Chondrocyte (in vitro differentiated cells): Measurements from ENCODE around the gene RAB40C. TPM values are rescaled to one million over a fixed set of nuclear protein-coding genes. Genes with fewer than 3 reads are reported as not detected.

ENCODE experiments used
- DNase-seq: peaks from one replicate; pipeline ENCODE4 v3.0.0; 2021; ENCODE audit warnings: mixed read lengths, low spot score
- H3K27ac Mint-ChIP-seq: one replicate; pipeline ENCODE4 v1.8.0; 2021; ENCODE audit warnings: mild to moderate bottlenecking, moderate library complexity, mixed read lengths; ENCODE audit not compliant: unreplicated experiment
- H3K27me3 Mint-ChIP-seq: 2 replicates; pipeline ENCODE4 v1.8.0; 2021; ENCODE audit warnings: low read depth, mixed read lengths
- H3K36me3 Mint-ChIP-seq: 2 replicates; pipeline ENCODE4 v1.8.0; 2021; ENCODE audit warnings: low read depth, mixed read lengths
- H3K4me1 Mint-ChIP-seq: 2 replicates; pipeline ENCODE4 v1.8.0; 2021; ENCODE audit warnings: low read depth, mild to moderate bottlenecking, mixed read lengths
- H3K4me3 Mint-ChIP-seq: one replicate; pipeline ENCODE4 v1.8.0; 2021; ENCODE audit warnings: mild to moderate bottlenecking, moderate library complexity, mixed read lengths; ENCODE audit not compliant: unreplicated experiment
- H3K9me3 Mint-ChIP-seq: 2 replicates; pipeline ENCODE4 v1.8.0; 2021; ENCODE audit warnings: low read depth, mixed read lengths
- total RNA-seq: library from RNA; stranded (reverse); gene quantifications from 3 replicates; pipeline ENCODE4 v1.2.1, GENCODE V29; 2021
- TF ChIP-seq, protein P1 (sequence below): fragments of 200-600 bp; sonication (generic); IDR thresholded peaks from 2 replicates; pipeline ENCODE4 v1.5.0; 2021; ENCODE audit warnings: antibody characterized with exemption, mild to moderate bottlenecking, moderate library complexity

RAB40C gene
- total RNA-seq, 1 donor from 2014 or later: 19.6 TPM

DNA sequence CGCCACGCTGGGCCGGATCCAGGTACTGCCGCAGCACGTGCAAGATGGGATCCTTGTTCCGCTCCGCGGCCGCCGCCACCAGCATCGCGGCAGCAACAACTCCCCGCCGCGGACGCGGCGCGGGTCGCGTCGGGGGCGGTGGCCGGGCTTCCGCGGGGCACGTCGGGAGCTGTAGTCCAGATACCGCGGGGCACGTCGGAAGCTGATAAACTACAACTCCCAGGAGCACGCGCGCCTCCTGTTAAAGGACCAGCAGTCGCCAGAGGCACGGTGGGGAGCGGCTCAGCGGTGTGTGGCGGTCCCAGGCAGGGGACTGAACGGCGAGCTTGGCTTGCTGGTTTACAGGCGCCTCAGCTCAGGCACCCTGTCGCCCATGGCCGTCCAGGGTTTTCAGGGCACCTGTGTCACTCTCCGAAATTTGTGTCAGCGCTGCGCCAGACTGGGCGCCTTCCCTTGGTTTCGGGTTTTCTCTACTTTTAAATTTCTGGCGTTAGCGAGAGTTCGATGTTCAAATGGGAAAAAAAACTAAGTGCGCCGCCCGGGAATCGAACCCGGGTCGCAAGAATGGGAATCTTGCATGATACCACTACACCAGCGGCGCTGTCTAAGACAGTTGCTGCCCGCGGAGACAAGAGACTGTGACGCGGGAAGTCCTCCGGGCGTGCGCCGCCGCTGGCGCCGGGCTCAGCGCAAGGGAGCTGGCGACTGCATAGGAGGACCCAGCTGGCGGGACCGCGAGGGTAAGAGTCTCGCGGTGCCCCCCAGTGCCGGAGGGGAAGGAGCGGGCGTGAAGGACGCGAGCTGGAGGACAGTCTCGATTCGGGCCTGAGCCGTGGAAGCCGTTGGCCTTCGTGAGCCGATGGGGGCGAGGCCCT lies 46.6 kb downstream of the RAB40C start, which contains the start of gene METTL26:
TSS of gene METTL26 (minus strand) at position 100 of the 875 bp plus-strand sequence. CDS start at position 85, 15 bp downstream.
- TF ChIP-seq, protein P1, sequence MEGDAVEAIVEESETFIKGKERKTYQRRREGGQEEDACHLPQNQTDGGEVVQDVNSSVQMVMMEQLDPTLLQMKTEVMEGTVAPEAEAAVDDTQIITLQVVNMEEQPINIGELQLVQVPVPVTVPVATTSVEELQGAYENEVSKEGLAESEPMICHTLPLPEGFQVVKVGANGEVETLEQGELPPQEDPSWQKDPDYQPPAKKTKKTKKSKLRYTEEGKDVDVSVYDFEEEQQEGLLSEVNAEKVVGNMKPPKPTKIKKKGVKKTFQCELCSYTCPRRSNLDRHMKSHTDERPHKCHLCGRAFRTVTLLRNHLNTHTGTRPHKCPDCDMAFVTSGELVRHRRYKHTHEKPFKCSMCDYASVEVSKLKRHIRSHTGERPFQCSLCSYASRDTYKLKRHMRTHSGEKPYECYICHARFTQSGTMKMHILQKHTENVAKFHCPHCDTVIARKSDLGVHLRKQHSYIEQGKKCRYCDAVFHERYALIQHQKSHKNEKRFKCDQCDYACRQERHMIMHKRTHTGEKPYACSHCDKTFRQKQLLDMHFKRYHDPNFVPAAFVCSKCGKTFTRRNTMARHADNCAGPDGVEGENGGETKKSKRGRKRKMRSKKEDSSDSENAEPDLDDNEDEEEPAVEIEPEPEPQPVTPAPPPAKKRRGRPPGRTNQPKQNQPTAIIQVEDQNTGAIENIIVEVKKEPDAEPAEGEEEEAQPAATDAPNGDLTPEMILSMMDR: no peak
- H3K4me1 Mint-ChIP-seq: peaks cover 8% of the 10 kb centered on the region
- H3K9me3 Mint-ChIP-seq: no peaks in the 10 kb centered on the region
- H3K4me3 Mint-ChIP-seq: peak within 1 kb of the TSS; percentile 84
- H3K36me3 Mint-ChIP-seq: no peaks in the 10 kb centered on the region
- H3K27me3 Mint-ChIP-seq: no peaks in the 10 kb centered on the region
- DNase-seq: no peak
- peak within 1 kb of the TSS; percentile 98 for H3K27ac Mint-ChIP-seq

- no peaks in the 10 kb centered on the region for H3K27me3 Mint-ChIP-seq
- no peaks in the 10 kb centered on the region for H3K9me3 Mint-ChIP-seq
- peak overlapping the region; percentile 84 for H3K4me3 Mint-ChIP-seq
- TF ChIP-seq, protein P1: no peak
- DNase-seq: no peak
- no peaks in the 10 kb centered on the region for H3K36me3 Mint-ChIP-seq
- peak overlapping the region; percentile 98 for H3K27ac Mint-ChIP-seq
- peaks cover 8% of the 10 kb centered on the region for H3K4me1 Mint-ChIP-seq
Measured at GRCh38 chr16:637081-638018, 47.5 kb downstream of the RAB40C start.

- H3K4me1 Mint-ChIP-seq: peaks cover 14% of the 10 kb centered on the region
- no peak overlapping the region for H3K4me3 Mint-ChIP-seq
- H3K9me3 Mint-ChIP-seq: no peaks in the 10 kb centered on the region
- TF ChIP-seq, protein P1: no peak
- no peak overlapping the region for H3K27ac Mint-ChIP-seq
- H3K36me3 Mint-ChIP-seq: no peaks in the 10 kb centered on the region
- no peak for DNase-seq
- H3K27me3 Mint-ChIP-seq: no peaks in the 10 kb centered on the region
Measured at GRCh38 chr16:638034-638543, 48.2 kb downstream of the RAB40C start.

GRCh38 chr16:638836-639235 lies 49.0 kb downstream of the RAB40C start:
- H3K27me3 Mint-ChIP-seq: no peaks in the 10 kb centered on the region
- no peak overlapping the region for H3K4me3 Mint-ChIP-seq
- TF ChIP-seq, protein P1: no peak
- no peaks in the 10 kb centered on the region for H3K36me3 Mint-ChIP-seq
- H3K27ac Mint-ChIP-seq: no peak overlapping the region
- H3K9me3 Mint-ChIP-seq: no peaks in the 10 kb centered on the region
- DNase-seq: no peak
- H3K4me1 Mint-ChIP-seq: peaks cover 14% of the 10 kb centered on the region

GRCh38 chr16:640614-641013 lies 50.7 kb downstream of the RAB40C start:
- Mint-ChIP-seq H3K9me3 (no peaks in the 10 kb centered on the region), H3K27ac (no peak overlapping the region), H3K4me3 (peak overlapping the region; percentile 22), H3K4me1 (peaks cover 8% of the 10 kb centered on the region), H3K27me3 (no peaks in the 10 kb centered on the region), H3K36me3 (no peaks in the 10 kb centered on the region)
- no peak for DNase-seq
- TF ChIP-seq, protein P1: no peak
